H1 (cell line): ENCODE data around the gene ANKS1B.

Source experiments
- ATF2 ChIP-seq: IDR thresholded peaks from 2 replicates; pipeline ENCODE4 v1.6.1; 2012; ENCODE audit warnings: low read length, inconsistent platforms
- CEBPB ChIP-seq: IDR thresholded peaks from 2 replicates; pipeline ENCODE4 v1.6.1; 2012; ENCODE audit warnings: low read depth, low read length
- CREB1 ChIP-seq: IDR thresholded peaks from 2 replicates; pipeline ENCODE4 v1.6.1; 2012; ENCODE audit warnings: inconsistent platforms
- CTCF ChIP-seq, 3 experiments: IDR thresholded peaks; 1 replicate in 2 of 3; 2 replicates in 1 of 3; pipeline versions ENCODE4 v1.5.1 to v1.6.1; 2011; ENCODE audit warnings: low read length in 3 of 3, mild to moderate bottlenecking in 3 of 3, inconsistent platforms in 2 of 3, low read depth in 1 of 3, moderate library complexity in 1 of 3; ENCODE audit not compliant: insufficient read depth in 1 of 3; ENCODE audit errors: control extremely low read depth in 1 of 3
- POLR2A ChIP-seq, 2 experiments: IDR thresholded peaks; 1 replicate in 1 of 2; 2 replicates in 1 of 2; pipeline ENCODE4 v1.6.1; 2011; ENCODE audit warnings: low read depth in 2 of 2, low read length in 2 of 2, mild to moderate bottlenecking in 2 of 2; ENCODE audit errors: control extremely low read depth in 1 of 2
- POLR2AphosphoS5 ChIP-seq: IDR thresholded peaks from 2 replicates; pipeline ENCODE4 v1.6.1; 2011; ENCODE audit warnings: low read depth, low read length
- RAD21 ChIP-seq, 2 experiments: IDR thresholded peaks in 1 of 2; conservative IDR thresholded peaks in 1 of 2; 2 replicates each; pipeline ENCODE4 v1.6.1; 2011; ENCODE audit warnings: low read depth in 2 of 2, low read length in 2 of 2, improper control_type of control experiment in 1 of 2, inconsistent platforms in 1 of 2, mild to moderate bottlenecking in 1 of 2, moderate library complexity in 1 of 2
- ZNF274 ChIP-seq: IDR thresholded peaks from 2 replicates; pipeline ENCODE4 v1.7.0; 2012; ENCODE audit warnings: low read length, borderline replicate concordance; ENCODE audit errors: extremely low read depth
- TF ChIP-seq, protein P1 (sequence below): IDR thresholded peaks from 2 replicates; pipeline ENCODE4 v1.6.1; 2011; ENCODE audit warnings: low read length, improper control_type of control experiment

DNA sequence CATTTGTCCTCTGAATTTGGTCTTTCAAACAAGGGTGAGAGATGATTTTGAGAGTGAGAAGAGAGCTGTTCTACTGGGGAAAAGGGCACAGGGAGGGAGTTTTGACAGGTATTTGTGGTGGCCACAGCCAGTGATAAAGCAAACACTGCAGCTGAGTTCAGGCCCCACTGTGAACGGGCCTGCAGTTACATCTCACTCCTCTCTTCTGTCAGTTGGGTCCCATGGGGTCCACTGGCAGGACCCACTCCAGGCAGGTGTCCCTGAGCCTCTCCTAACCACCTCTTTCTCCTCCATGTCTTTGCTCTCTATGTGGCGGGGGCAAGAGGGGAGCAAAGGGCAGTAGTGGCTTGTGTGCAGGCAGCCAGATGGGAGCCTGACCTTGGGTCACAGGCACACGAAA, 1044.8 kb downstream of the ANKS1B start:
- TF ChIP-seq, protein P1, sequence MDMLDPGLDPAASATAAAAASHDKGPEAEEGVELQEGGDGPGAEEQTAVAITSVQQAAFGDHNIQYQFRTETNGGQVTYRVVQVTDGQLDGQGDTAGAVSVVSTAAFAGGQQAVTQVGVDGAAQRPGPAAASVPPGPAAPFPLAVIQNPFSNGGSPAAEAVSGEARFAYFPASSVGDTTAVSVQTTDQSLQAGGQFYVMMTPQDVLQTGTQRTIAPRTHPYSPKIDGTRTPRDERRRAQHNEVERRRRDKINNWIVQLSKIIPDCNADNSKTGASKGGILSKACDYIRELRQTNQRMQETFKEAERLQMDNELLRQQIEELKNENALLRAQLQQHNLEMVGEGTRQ = no peak
- no peak for TF ChIP-seq POLR2A (IDR thresholded peaks at IDR 0.05; ENCODE audit: control extremely low read depth in 1 of 2, low read depth in 2 of 2, low read length in 2 of 2)
- TF ChIP-seq CTCF (IDR thresholded peaks at IDR 0.05; ENCODE audit: control extremely low read depth in 1 of 3, insufficient read depth in 1 of 3, low read depth in 1 of 3, low read length in 3 of 3) = no peak
- no peak for TF ChIP-seq CEBPB
- TF ChIP-seq ZNF274 = no peak
- no peak for TF ChIP-seq ATF2
- no peak for TF ChIP-seq RAD21 (IDR thresholded peaks at IDR 0.05 in 1 of 2, conservative IDR thresholded peaks at IDR 0.05 in 1 of 2; ENCODE audit: low read depth in 2 of 2, low read length in 2 of 2)
- no peak for TF ChIP-seq CREB1
- TF ChIP-seq POLR2AphosphoS5 = no peak
